GM12874 (cell line): ENCODE data around the gene SNX4.

Experiments used
- TF ChIP-seq, protein P1 (sequence below): IDR thresholded peaks from 2 replicates; pipeline ENCODE4 v1.5.1; 2011; ENCODE audit warnings: low read depth, mild to moderate bottlenecking, control low read depth, low read length, moderate library complexity; ENCODE audit not compliant: insufficient read depth

SNX4 gene

DNA sequence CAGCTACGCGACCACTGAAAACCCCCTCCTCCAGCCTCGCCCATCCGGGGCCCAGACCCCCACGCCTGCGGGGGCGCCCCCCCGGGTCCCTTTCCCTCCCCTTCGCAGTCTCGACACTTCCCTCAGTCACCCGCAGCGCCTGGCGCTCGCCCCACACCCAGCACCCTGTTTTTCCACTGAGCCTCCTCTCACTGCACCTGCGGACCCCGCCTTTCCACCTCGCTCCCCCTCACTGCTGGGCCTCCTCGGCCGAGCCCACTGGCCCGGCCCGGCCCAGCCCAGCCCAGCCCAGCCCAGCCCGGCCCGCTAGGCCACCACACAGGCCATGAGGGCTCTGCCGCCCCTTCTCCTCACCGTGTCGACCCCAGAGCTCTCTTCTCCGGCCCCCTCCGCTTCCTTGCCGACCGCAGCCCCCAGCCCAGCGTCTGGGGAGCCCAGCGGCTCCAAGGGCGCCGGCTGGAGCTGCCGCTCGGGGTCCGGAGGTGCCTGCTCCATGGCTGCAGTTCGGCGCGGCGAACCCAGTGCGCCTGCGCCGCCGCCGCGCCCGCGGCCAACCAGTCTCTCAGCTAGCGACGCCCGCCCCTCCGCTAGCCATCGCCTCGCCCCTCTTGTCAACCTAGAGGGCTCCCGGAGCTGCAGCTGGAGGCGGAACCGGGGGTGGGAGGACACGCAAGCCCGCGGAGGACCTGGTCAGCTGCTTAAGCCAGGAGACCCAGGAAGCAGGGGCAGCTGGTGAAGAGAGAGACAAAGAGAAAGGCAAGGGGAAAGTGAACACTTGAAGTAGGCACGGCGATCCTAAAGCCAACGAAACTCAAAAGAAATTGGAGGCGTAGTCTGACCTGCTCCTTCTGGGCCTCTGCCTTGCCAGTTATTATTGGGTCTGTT is at the start of gene SNX4:
Gene SNX4, minus strand, starts transcription at position 525 of the 885 bp plus-strand sequence. Its CDS starts 30 bp downstream, at position 495.
- TF ChIP-seq, protein P1, sequence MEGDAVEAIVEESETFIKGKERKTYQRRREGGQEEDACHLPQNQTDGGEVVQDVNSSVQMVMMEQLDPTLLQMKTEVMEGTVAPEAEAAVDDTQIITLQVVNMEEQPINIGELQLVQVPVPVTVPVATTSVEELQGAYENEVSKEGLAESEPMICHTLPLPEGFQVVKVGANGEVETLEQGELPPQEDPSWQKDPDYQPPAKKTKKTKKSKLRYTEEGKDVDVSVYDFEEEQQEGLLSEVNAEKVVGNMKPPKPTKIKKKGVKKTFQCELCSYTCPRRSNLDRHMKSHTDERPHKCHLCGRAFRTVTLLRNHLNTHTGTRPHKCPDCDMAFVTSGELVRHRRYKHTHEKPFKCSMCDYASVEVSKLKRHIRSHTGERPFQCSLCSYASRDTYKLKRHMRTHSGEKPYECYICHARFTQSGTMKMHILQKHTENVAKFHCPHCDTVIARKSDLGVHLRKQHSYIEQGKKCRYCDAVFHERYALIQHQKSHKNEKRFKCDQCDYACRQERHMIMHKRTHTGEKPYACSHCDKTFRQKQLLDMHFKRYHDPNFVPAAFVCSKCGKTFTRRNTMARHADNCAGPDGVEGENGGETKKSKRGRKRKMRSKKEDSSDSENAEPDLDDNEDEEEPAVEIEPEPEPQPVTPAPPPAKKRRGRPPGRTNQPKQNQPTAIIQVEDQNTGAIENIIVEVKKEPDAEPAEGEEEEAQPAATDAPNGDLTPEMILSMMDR, result no peak

DNA sequence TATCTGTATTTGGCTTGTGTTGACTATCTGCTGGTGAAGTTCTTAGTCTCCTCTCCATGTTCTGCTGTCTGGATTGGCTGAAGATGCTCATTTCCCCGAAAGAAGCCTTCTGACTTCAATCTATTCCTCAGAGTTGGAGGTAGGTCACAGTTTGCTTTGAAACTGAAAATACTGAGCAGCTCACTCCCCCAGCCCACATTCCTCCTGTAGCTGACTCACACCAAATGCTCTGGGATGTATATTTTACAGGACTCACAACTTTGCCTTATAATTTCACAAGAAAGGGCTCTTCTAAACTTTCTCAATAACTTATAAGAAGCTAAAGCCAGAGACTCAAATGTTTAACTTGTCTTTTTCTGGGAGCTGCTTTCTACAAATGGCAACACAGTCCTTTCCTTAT is 36.3 kb upstream of the SNX4 start:
- TF ChIP-seq, protein P1, result no peak

DNA sequence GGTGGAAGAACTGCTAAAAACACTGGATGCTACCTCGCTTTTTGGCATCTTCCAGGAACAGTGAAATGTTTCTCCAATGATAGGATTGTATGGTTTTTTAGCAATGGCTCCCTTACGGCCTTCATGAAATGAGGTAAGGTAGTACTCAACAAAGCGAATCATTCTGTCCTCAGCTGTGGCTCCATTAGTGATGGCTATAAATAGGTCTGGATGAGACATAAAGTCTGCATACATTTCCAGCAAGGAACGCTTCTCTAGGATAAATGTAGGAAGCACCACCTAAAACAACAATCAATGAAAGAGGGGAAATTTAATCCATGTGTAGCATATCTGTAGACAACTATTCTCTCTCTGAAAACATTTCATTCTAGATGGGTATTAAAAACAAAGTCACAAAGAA is 32.4 kb upstream of the SNX4 start:
- TF ChIP-seq, protein P1, result no peak

DNA sequence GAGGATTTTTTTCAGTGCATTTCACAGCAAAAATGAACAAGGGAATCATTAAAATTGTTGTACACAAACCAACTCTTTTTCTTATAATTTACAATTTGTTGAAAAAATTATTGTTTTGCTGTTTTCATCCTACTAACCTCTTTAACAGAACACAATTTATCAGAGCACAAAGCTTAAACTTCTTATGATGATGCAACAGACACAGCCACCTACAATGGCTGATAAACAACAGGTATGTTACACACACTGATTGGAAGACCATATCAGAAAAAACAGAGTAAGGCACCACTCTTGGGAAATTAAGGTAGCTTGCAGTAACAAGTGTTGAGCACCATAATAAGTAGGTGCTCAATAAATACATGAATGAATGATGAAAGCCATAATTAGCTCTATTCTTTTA is 8.9 kb upstream of the SNX4 start:
- TF ChIP-seq, protein P1, result no peak

DNA sequence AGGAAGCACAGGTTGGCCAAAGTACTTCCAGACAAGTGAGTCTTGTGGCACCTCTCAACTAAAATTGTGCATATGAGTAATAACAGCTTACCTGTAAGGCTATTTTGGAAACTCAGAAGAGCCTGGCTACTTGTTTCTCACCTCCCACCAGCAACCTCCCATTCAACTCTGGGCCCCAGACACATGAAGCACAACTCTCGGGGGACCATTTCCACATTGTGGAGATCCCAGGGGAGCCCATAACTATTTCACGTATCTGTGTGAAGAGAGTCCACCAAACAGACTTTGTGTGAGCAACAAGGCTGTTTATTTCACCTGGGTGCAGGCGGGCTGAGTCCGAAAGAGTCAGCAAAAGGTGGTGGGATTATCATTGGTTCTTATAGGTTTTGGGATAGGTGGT is 5.2 kb upstream of the SNX4 start:
- TF ChIP-seq, protein P1, result no peak

DNA sequence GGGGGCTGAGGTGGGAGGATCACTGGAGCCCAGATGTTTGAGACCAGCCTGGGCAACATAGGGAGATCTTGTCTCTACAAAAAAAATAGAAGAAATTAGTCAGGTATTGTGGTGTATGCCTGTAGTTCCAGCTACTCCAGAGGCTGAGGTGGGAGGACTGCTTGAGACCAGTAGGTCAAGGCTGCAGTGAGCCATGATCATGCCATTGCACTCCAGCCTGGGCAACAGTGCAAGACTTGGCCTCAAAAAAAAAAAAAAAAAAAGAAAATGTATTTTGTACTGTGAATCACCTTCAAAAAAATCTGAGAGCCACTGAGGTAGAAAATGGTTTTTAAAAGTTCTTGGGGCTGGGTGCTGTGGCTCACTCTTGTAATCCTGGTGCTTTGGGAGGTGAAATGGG is 4.6 kb downstream of the SNX4 start:
- TF ChIP-seq, protein P1, result no peak

DNA sequence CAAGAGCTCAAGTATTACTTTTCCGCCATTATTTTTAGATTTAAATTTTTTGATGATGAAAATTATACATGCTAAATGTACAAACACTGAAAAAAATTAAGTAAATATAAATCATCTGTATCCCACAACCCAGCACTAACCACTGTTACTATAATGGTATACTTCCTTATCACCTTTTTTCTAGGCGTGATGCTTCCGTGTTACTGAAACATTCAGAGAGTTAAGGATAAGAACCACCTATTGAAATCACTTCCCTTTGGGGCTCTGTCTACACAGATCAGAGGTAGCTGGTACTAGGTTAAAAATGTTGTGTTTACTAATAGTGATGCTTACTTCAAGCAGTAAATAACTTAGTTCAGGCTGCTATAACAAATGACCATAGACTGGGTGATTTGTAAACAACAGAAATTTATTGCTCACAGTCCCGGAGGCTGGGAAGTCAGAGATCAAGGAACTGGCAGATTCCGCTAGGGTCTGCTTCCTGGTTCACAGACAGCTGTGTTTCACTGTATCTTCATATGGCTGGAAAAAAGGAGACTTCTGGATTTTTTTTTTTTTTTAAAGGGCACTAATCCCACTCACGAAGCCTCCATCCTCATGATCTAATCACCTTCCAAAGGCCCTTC is 6.4 kb downstream of the SNX4 start:
- TF ChIP-seq, protein P1, result no peak
